ENCODE measurements around the gene ACTN3.

Gene ACTN3

DNA sequence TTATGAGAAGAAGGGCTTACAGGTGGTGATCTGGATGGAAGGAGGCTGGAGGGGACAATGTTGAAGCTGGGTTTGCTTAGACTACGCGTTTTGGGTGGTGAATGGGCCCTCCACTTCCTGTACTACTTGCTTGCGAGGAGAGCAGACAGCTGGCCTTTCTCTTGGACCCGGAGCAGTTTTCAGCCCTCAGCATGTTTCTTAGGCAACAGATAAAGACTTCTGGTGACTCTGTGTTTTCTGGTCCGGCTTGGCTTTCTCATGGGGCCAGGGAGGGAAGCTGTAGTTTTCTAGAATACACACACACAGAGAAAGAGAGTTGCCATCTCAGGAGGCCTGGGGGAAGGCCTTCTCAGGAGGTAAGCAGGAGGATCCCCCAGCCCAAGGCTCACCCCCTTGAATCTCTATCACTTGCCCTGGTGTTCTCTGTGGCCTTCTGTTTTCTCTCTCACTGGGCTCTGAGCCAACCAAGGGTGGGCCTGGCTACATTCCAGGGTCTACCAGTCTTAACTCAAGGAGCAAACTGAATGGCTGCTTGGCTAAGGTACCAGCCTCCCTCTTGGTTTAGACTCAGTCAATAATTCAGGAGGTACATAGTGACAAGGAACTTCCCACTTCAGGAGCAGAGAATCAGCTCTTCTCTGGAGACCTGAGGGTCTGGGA, 48.7 kb downstream of the ACTN3 start:
- Histone ChIP-seq H3K9me3 (ENCODE audit: insufficient read depth, low read length, severe bottlenecking) (no peaks in the 10 kb centered on the region), H4K20me1 (ENCODE audit: insufficient read depth, low read length) (no peaks in the 10 kb centered on the region), H3K4me3 (ENCODE audit: low read depth in 1 of 2, low read length in 2 of 2) (no peak overlapping the region), H3K4me2 (ENCODE audit: insufficient read depth, low read length) (no peak overlapping the region), H3K4me1 (ENCODE audit: insufficient read depth, low read length) (peaks cover 26% of the 10 kb centered on the region), H2AFZ (ENCODE audit: low read depth, low read length) (no peak overlapping the region), H3K27ac (ENCODE audit: low read length) (no peak overlapping the region), H3K79me2 (ENCODE audit: insufficient read depth, low read length) (peaks cover 12% of the 10 kb centered on the region), H3K27me3 (ENCODE audit: insufficient read depth, low read length, poor library complexity) (no peaks in the 10 kb centered on the region), H3K9ac (ENCODE audit: low read depth, low read length) (no peak overlapping the region), H3K36me3 (ENCODE audit: insufficient read depth, low read length) (peaks cover 11% of the 10 kb centered on the region)
- TF ChIP-seq EZH2 (IDR thresholded peaks at IDR 0.05; ENCODE audit: borderline replicate concordance, low read depth, low read length, severe bottlenecking) = no peak
- TF ChIP-seq, protein P1, sequence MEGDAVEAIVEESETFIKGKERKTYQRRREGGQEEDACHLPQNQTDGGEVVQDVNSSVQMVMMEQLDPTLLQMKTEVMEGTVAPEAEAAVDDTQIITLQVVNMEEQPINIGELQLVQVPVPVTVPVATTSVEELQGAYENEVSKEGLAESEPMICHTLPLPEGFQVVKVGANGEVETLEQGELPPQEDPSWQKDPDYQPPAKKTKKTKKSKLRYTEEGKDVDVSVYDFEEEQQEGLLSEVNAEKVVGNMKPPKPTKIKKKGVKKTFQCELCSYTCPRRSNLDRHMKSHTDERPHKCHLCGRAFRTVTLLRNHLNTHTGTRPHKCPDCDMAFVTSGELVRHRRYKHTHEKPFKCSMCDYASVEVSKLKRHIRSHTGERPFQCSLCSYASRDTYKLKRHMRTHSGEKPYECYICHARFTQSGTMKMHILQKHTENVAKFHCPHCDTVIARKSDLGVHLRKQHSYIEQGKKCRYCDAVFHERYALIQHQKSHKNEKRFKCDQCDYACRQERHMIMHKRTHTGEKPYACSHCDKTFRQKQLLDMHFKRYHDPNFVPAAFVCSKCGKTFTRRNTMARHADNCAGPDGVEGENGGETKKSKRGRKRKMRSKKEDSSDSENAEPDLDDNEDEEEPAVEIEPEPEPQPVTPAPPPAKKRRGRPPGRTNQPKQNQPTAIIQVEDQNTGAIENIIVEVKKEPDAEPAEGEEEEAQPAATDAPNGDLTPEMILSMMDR (IDR thresholded peaks at IDR 0.05; ENCODE audit: borderline replicate concordance, extremely low read depth, low read length, poor library complexity, severe bottlenecking) = no peak
- no peak for ATAC-seq (ENCODE audit: insufficient read depth, low read depth)
- no peak for DNase-seq

DNA sequence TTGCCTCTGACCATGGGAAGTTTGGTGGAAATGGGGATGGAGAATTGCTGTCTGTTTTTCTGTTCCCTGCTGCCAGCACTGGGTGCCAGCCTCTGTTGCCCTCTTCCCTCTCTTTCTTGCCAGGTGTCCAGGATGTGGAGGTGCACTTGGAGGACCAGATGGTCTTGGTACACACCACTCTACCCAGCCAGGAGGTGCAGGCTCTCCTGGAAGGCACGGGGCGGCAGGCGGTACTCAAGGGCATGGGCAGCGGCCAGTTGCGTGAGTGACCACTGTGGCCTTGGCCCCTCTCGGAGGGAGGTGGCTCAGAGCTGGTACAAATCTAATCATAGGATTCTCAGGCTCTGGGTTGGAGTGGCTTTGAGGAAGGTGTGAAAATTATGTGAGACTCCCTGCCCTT, 52.3 kb downstream of the ACTN3 start:
- H3K4me3 ChIP-seq (ENCODE audit: low read depth in 1 of 2, low read length in 2 of 2) = no peak overlapping the region
- peaks cover 8% of the 10 kb centered on the region for H3K4me1 ChIP-seq (ENCODE audit: insufficient read depth, low read length)
- H3K9ac ChIP-seq (ENCODE audit: low read depth, low read length) = no peak overlapping the region
- TF ChIP-seq, protein P1 (IDR thresholded peaks at IDR 0.05; ENCODE audit: borderline replicate concordance, extremely low read depth, low read length, poor library complexity, severe bottlenecking) = no peak
- no peak for TF ChIP-seq EZH2 (IDR thresholded peaks at IDR 0.05; ENCODE audit: borderline replicate concordance, low read depth, low read length, severe bottlenecking)
- no peak for DNase-seq
- H3K36me3 ChIP-seq (ENCODE audit: insufficient read depth, low read length) = peaks cover 22% of the 10 kb centered on the region
- no peak overlapping the region for H3K27ac ChIP-seq (ENCODE audit: low read length)
- no peak overlapping the region for H2AFZ ChIP-seq (ENCODE audit: low read depth, low read length)
- H3K79me2 ChIP-seq (ENCODE audit: insufficient read depth, low read length) = peaks cover 3% of the 10 kb centered on the region; the same call in 1 of the 2 replicates
- no peaks in the 10 kb centered on the region for H4K20me1 ChIP-seq (ENCODE audit: insufficient read depth, low read length)
- H3K4me2 ChIP-seq (ENCODE audit: insufficient read depth, low read length) = no peak overlapping the region
- H3K27me3 ChIP-seq (ENCODE audit: insufficient read depth, low read length, poor library complexity) = no peaks in the 10 kb centered on the region
- ATAC-seq (ENCODE audit: insufficient read depth, low read depth) = no peak
- no peaks in the 10 kb centered on the region for H3K9me3 ChIP-seq (ENCODE audit: insufficient read depth, low read length, severe bottlenecking)

DNA sequence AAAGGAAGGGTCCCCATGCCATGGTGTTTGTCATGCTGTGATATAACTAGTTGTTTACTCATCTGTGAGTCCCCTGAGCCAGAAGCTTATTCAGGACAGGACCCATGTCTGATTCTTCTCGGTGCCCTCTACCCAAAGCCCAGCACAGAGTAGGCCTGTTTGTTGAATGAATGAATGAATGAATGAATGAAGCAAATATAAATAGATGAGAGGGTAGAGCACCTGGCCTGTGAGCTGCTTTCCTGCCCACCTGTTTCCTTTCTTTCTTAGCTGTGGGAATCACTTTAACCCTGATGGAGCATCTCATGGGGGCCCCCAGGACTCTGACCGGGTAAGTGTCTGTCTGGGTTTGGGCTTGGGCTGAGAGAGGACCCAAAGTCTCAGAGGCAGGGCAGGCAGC, 53.5 kb downstream of the ACTN3 start:
- Histone ChIP-seq H4K20me1 (ENCODE audit: insufficient read depth, low read length) (no peaks in the 10 kb centered on the region), H3K9me3 (ENCODE audit: insufficient read depth, low read length, severe bottlenecking) (no peaks in the 10 kb centered on the region), H3K79me2 (ENCODE audit: insufficient read depth, low read length) (peaks cover 3% of the 10 kb centered on the region; the same call in 1 of the 2 replicates), H3K9ac (ENCODE audit: low read depth, low read length) (no peak overlapping the region), H3K4me3 (ENCODE audit: low read depth in 1 of 2, low read length in 2 of 2) (no peak overlapping the region), H3K4me2 (ENCODE audit: insufficient read depth, low read length) (no peak overlapping the region), H3K27ac (ENCODE audit: low read length) (no peak overlapping the region), H3K4me1 (ENCODE audit: insufficient read depth, low read length) (no peaks in the 10 kb centered on the region; the same call in 1 of the 2 replicates), H2AFZ (ENCODE audit: low read depth, low read length) (no peak overlapping the region), H3K36me3 (ENCODE audit: insufficient read depth, low read length) (peaks cover 31% of the 10 kb centered on the region), H3K27me3 (ENCODE audit: insufficient read depth, low read length, poor library complexity) (no peaks in the 10 kb centered on the region)
- TF ChIP-seq, protein P1 (IDR thresholded peaks at IDR 0.05; ENCODE audit: borderline replicate concordance, extremely low read depth, low read length, poor library complexity, severe bottlenecking) = no peak
- TF ChIP-seq EZH2 (IDR thresholded peaks at IDR 0.05; ENCODE audit: borderline replicate concordance, low read depth, low read length, severe bottlenecking) = no peak
- ATAC-seq (ENCODE audit: insufficient read depth, low read depth) = no peak
- DNase-seq = no peak
